ENCODE data around the gene MORN1.

- TF ChIP-seq, protein P1, sequence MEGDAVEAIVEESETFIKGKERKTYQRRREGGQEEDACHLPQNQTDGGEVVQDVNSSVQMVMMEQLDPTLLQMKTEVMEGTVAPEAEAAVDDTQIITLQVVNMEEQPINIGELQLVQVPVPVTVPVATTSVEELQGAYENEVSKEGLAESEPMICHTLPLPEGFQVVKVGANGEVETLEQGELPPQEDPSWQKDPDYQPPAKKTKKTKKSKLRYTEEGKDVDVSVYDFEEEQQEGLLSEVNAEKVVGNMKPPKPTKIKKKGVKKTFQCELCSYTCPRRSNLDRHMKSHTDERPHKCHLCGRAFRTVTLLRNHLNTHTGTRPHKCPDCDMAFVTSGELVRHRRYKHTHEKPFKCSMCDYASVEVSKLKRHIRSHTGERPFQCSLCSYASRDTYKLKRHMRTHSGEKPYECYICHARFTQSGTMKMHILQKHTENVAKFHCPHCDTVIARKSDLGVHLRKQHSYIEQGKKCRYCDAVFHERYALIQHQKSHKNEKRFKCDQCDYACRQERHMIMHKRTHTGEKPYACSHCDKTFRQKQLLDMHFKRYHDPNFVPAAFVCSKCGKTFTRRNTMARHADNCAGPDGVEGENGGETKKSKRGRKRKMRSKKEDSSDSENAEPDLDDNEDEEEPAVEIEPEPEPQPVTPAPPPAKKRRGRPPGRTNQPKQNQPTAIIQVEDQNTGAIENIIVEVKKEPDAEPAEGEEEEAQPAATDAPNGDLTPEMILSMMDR (IDR thresholded peaks at IDR 0.05; ENCODE audit: insufficient read depth, low read length), result no peak
- TF ChIP-seq REST (IDR thresholded peaks at IDR 0.05; ENCODE audit: insufficient replicate concordance, low read depth) (no peak), GABPA (IDR thresholded peaks at IDR 0.05; ENCODE audit: low read depth) (no peak), POLR2AphosphoS5 (IDR thresholded peaks at IDR 0.05; ENCODE audit: low read depth) (no peak)
These were observed 23.2 kb downstream of the MORN1 start for GRCh38 chr1:2368053-2368744.

Data from HL-60 (cell line).